Right atrium auricular region (tissue), 2 donors: ENCODE data around the gene GUK1. TPM values are rescaled to one million over a fixed set of nuclear protein-coding genes. Genes with fewer than 3 reads are reported as not detected.

Source experiments
- DNase-seq: peaks from one replicate; pipeline ENCODE4 v3.0.0-alpha.2; 2019; ENCODE audit warnings: low spot score
- H3K27ac ChIP-seq, 2 donors: fragments of 200-600 bp; sonication (generic); 1 replicate in 1 of 2; 2 replicates in 1 of 2; pipeline ENCODE4 v1.5.1; 2016 to 2019
- H3K27me3 ChIP-seq, 2 donors: fragments of 200-600 bp; sonication (generic); one replicate each; pipeline versions ENCODE4 v1.5.1 to v1.6.0; 2017 to 2019
- H3K36me3 ChIP-seq: fragments of 200-600 bp; sonication (generic); one replicate; pipeline ENCODE4 v1.5.1; 2016
- H3K4me1 ChIP-seq, 2 donors: fragments of 200-600 bp; sonication (generic); one replicate each; pipeline versions ENCODE4 v1.5.1 to v1.6.0; 2017 to 2019
- H3K4me3 ChIP-seq, 2 donors: fragments of 200-600 bp; sonication (generic); 1 replicate in 1 of 2; 2 replicates in 1 of 2; pipeline ENCODE4 v1.5.1; 2017 to 2019; ENCODE audit warnings: mild to moderate bottlenecking in 1 of 2, moderate library complexity in 1 of 2
- H3K9me3 ChIP-seq, 2 donors: fragments of 200-600 bp; sonication (generic); one replicate each; pipeline ENCODE4 v1.5.1; 2019
- CTCF ChIP-seq, 2 donors: fragments of 200-600 bp; sonication (generic); IDR thresholded peaks; one replicate each; pipeline ENCODE4 v1.5.1; 2019; ENCODE audit warnings: antibody characterized with exemption in 2 of 2
- total RNA-seq, 2 donors: library from RNA; depleted of rRNA; stranded (reverse); fragments of >200 nt; gene quantifications; one replicate each; pipeline ENCODE4 v1.1.0, GENCODE V29; 2016

The GUK1 gene
- total RNA-seq, 2 donors from 2014 or later = 179 to 277 TPM

GRCh38 chr1:228159008-228159665 lies 19.1 kb downstream of the GUK1 start:
- no peak for DNase-seq
- no peaks in the 10 kb centered on the region for H3K9me3 ChIP-seq
- no peaks in the 10 kb centered on the region for H3K27me3 ChIP-seq
- H3K4me1 ChIP-seq = peaks cover 3 to 31% of the 10 kb centered on the region in 2 donors
- H3K4me3 ChIP-seq = no peak overlapping the region
- no peak overlapping the region for H3K27ac ChIP-seq
- H3K36me3 ChIP-seq = no peaks in the 10 kb centered on the region
- no peak for TF ChIP-seq CTCF (IDR thresholded peaks at IDR 0.05)

GRCh38 chr1:228160201-228160761 lies 20.2 kb downstream of the GUK1 start:
- no peaks in the 10 kb centered on the region for H3K36me3 ChIP-seq
- H3K27me3 ChIP-seq = no peaks in the 10 kb centered on the region
- no peak for TF ChIP-seq CTCF (IDR thresholded peaks at IDR 0.05)
- H3K27ac ChIP-seq = no peak overlapping the region
- no peak for DNase-seq
- H3K9me3 ChIP-seq = no peaks in the 10 kb centered on the region
- H3K4me1 ChIP-seq = peaks cover 3 to 39% of the 10 kb centered on the region in 2 donors
- H3K4me3 ChIP-seq = no peak overlapping the region

- H3K4me3 ChIP-seq = no peak overlapping the region
- no peak for TF ChIP-seq CTCF (IDR thresholded peaks at IDR 0.05)
- no peaks in the 10 kb centered on the region for H3K9me3 ChIP-seq
- H3K4me1 ChIP-seq = peaks cover 3 to 42% of the 10 kb centered on the region in 2 donors
- no peaks in the 10 kb centered on the region for H3K27me3 ChIP-seq
- peak overlapping the region in 1 of 2 donors; percentile 95 for H3K27ac ChIP-seq
- no peak for DNase-seq
- H3K36me3 ChIP-seq = no peaks in the 10 kb centered on the region
Observed at GRCh38 chr1:228161362-228161761, 21.3 kb downstream of the GUK1 start.

- H3K4me1 ChIP-seq = peaks cover 3 to 47% of the 10 kb centered on the region in 2 donors
- H3K4me3 ChIP-seq = no peak overlapping the region
Observed at GRCh38 chr1:228161866-228162265, 21.8 kb downstream of the GUK1 start.

GRCh38 chr1:228162286-228163006 lies 22.4 kb downstream of the GUK1 start:
- peak overlapping the region in 1 of 2 donors; percentile 1 for H3K4me3 ChIP-seq
- H3K27me3 ChIP-seq = no peaks in the 10 kb centered on the region
- no peak for DNase-seq
- H3K9me3 ChIP-seq = no peaks in the 10 kb centered on the region
- peaks cover 3 to 49% of the 10 kb centered on the region in 2 donors for H3K4me1 ChIP-seq
- no peaks in the 10 kb centered on the region for H3K36me3 ChIP-seq
- peak overlapping the region; percentile 95 to 100 for H3K27ac ChIP-seq
- no peak for TF ChIP-seq CTCF (IDR thresholded peaks at IDR 0.05)

More at GRCh38 chr1:228161866-228162265, 21.8 kb downstream of the GUK1 start:
- no peaks in the 10 kb centered on the region for H3K36me3 ChIP-seq
- H3K27me3 ChIP-seq = no peaks in the 10 kb centered on the region
- no peak for DNase-seq
- no peak for TF ChIP-seq CTCF (IDR thresholded peaks at IDR 0.05)
- peak overlapping the region; percentile 95 to 100 for H3K27ac ChIP-seq
- no peaks in the 10 kb centered on the region for H3K9me3 ChIP-seq
